ENCODE results near the gene TBC1D24.

DNA sequence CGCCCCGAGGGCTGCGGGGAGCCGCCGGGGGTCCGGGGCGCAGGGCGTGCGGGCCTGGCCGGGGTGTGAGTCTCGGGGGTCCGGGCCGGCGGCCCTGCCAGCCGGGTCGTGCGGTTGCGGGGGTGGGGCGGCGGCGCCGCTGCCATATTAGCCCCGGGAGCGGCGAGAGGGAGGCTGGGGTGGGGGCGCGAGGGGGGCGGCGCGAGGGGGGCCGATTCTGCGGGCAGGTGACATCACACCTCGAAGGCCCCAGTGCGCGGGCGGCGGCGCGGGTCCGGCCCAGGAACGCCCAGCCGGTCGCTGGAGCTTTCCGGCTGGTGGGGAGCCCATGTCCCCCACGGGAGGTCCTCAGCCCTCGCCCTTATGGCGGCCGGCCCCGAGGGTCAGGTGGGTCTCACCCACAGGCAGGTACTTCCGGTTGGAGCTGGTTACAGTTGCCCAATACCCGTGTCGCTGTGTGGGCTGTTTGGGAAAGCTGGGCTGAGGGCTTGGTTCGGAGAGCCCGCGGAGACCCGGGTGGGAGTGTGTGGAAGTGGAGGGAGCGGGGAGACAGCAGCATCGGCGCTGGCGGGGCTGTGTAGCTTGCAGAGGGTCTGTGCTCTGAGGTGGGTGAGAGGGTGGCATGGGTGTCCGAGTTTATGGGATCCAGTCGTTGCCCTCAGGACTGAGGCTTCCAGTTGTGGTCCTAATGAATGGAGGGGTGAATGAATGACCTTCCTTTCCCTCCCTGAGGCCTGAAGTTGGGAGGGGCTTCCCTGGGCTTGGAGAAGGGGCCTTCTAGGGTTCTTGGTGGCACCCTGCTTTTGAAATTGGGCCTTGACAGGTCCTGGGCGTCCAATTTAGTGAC lies 39.6 kb downstream of the TBC1D24 start:
- TF ChIP-seq POLR2A (IDR thresholded peaks at IDR 0.05; ENCODE audit: low read depth, low read length) (no peak), TAF1 (IDR thresholded peaks at IDR 0.05; ENCODE audit: low read depth, low read length) (no peak)

Measured in GM12891 (cell line).